ENCODE results near the gene CATSPERZ. TPM values are rescaled to one million over a fixed set of nuclear protein-coding genes. Genes with fewer than 3 reads are reported as not detected.

Gene CATSPERZ
- total and polyA plus RNA-seq, 2 of the 13 experiments (the other 11 are each of a cell fraction or from before 2014, with no cell fraction given): 0.22 to 0.48 TPM

GRCh38 chr11:64284962-64285884 is 14.9 kb upstream of the CATSPERZ start, which contains the start of gene GPR137 (continued):
- TF ChIP-seq ARID4A (CRISPR knock-in tag; IDR thresholded peaks at IDR 0.05; ENCODE audit: borderline replicate concordance): 0 out of 2 replicates have a peak, but pooled peaks have one; percentile 15
- 0 out of 2 replicates have a peak, but pooled peaks have one; percentile 14 for TF ChIP-seq ZNF788 (CRISPR knock-in tag; IDR thresholded peaks at IDR 0.05; ENCODE audit: borderline replicate concordance)
- TF ChIP-seq ZNF501 (CRISPR knock-in tag; IDR thresholded peaks at IDR 0.05): no peak
- no peak for TF ChIP-seq ZFP37 (CRISPR knock-in tag; IDR thresholded peaks at IDR 0.05; ENCODE audit: borderline replicate concordance)
- 0 out of 2 replicates have a peak, but pooled peaks have one; percentile 14 for TF ChIP-seq ZHX2 (IDR thresholded peaks at IDR 0.05; ENCODE audit: low read depth)
- no peak for TF ChIP-seq ZHX2 (CRISPR knock-in tag; IDR thresholded peaks at IDR 0.05; ENCODE audit: borderline replicate concordance)
- TF ChIP-seq THYN1 (CRISPR knock-in tag; IDR thresholded peaks at IDR 0.05; ENCODE audit: borderline replicate concordance, low read depth): no peak
- TF ChIP-seq HOXA5 (CRISPR knock-in tag; IDR thresholded peaks at IDR 0.05): no peak
- TF ChIP-seq NCOA2 (CRISPR knock-in tag; IDR thresholded peaks at IDR 0.05): no peak
- no peak for TF ChIP-seq SALL2 (CRISPR knock-in tag; IDR thresholded peaks at IDR 0.05)
- TF ChIP-seq SUZ12 (IDR thresholded peaks at IDR 0.05; ENCODE audit: low read depth, low read length): no peak
- no peak for TF ChIP-seq GLI4 (CRISPR knock-in tag; IDR thresholded peaks at IDR 0.05; ENCODE audit: borderline replicate concordance)
- no peak for TF ChIP-seq ZNF33B (CRISPR knock-in tag; IDR thresholded peaks at IDR 0.05)
- TF ChIP-seq UBTF (CRISPR knock-in tag; IDR thresholded peaks at IDR 0.05): no peak; the same call in 1 of the 2 replicates

All from HepG2 (cell line).